Astrocyte (in vitro differentiated cells and primary cell): ENCODE data around the gene OR6B3.

Experiments
- EZH2 ChIP-seq: IDR thresholded peaks from 2 replicates; pipeline ENCODE4 v1.6.1; 2012; ENCODE audit warnings: mild to moderate bottlenecking, low read length, inconsistent platforms; ENCODE audit not compliant: insufficient read depth
- TF ChIP-seq, protein P1 (sequence below): IDR thresholded peaks from 2 replicates; pipeline ENCODE4 v1.5.1; 2011; ENCODE audit warnings: low read depth, mild to moderate bottlenecking, inconsistent platforms, low read length, moderate library complexity; ENCODE audit not compliant: insufficient read depth

DNA sequence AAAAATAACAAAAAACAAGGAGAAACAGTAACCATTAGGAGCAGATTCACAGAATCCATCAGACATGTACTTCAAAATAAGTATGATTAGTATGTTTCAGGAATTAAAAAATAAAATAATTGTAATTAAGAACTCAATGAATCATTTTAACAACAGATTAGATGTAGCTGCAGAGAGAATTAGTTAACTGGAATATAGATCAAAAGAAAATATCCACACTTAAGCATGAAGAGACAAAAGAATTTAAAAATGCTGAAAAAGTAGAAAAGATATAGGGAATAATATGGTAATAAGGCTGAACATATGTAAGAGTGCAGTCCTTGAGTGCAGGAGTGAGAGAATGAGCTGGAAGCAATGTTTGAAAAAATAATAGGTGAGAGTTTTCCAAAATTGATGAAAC is 24.1 kb upstream of the OR6B3 start:
- TF ChIP-seq, protein P1, sequence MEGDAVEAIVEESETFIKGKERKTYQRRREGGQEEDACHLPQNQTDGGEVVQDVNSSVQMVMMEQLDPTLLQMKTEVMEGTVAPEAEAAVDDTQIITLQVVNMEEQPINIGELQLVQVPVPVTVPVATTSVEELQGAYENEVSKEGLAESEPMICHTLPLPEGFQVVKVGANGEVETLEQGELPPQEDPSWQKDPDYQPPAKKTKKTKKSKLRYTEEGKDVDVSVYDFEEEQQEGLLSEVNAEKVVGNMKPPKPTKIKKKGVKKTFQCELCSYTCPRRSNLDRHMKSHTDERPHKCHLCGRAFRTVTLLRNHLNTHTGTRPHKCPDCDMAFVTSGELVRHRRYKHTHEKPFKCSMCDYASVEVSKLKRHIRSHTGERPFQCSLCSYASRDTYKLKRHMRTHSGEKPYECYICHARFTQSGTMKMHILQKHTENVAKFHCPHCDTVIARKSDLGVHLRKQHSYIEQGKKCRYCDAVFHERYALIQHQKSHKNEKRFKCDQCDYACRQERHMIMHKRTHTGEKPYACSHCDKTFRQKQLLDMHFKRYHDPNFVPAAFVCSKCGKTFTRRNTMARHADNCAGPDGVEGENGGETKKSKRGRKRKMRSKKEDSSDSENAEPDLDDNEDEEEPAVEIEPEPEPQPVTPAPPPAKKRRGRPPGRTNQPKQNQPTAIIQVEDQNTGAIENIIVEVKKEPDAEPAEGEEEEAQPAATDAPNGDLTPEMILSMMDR = no peak
- no peak for TF ChIP-seq EZH2
